ENCODE results near the gene GRAMD2B. TPM values are rescaled to one million over a fixed set of nuclear protein-coding genes. Genes with fewer than 3 reads are reported as not detected.

GRAMD2B gene
- total and polyA plus RNA-seq, 9 donors = 19.2 to 99.0 (median 32.2) TPM

DNA sequence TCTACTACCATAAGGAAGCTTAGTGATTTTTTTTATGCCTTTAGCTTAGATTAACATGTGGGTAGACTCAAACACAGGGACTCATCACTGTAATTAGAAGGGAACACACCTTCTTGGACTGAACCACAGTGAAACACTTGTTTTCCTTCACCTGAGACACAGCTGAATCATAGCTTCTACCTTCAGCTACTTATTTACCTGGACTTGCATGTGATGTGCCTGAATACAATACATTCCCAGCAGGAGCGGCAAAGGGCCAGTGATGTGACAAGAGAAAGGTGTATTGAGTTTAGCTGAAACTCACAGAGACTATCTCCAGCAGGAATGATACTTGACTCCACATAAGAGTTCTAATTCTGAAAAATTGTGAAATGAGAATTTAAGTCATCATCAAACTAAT lies 37.8 kb downstream of the GRAMD2B start:
- TF ChIP-seq POLR2A (IDR thresholded peaks at IDR 0.05) (no peak), EP300 (IDR thresholded peaks at IDR 0.05) (no peak)
- TF ChIP-seq, protein P1, sequence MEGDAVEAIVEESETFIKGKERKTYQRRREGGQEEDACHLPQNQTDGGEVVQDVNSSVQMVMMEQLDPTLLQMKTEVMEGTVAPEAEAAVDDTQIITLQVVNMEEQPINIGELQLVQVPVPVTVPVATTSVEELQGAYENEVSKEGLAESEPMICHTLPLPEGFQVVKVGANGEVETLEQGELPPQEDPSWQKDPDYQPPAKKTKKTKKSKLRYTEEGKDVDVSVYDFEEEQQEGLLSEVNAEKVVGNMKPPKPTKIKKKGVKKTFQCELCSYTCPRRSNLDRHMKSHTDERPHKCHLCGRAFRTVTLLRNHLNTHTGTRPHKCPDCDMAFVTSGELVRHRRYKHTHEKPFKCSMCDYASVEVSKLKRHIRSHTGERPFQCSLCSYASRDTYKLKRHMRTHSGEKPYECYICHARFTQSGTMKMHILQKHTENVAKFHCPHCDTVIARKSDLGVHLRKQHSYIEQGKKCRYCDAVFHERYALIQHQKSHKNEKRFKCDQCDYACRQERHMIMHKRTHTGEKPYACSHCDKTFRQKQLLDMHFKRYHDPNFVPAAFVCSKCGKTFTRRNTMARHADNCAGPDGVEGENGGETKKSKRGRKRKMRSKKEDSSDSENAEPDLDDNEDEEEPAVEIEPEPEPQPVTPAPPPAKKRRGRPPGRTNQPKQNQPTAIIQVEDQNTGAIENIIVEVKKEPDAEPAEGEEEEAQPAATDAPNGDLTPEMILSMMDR (IDR thresholded peaks at IDR 0.05) = no peak
- H3K27ac ChIP-seq = no peak overlapping the region

DNA sequence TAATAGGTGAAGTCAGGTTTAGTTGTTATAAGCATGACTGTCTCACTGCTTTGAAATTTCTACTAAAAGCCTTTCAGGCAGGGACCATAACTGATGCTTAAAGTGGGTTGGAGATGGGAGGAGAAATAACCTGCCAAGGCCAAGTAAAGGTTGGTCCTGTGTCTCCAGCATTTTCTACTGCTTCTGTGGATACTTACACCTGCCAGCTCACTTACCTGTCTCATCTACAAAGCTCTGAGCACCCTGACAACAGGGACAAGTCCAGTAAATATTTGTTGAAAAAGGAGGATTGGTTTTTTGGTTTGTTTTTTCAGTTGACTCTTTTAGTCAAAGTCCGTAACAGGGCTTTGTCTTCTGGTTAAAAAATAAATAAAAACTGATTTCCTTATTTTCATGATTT lies 38.6 kb downstream of the GRAMD2B start:
- Histone ChIP-seq H3K27me3 (no peaks in the 10 kb centered on the region), H3K4me3 (no peak overlapping the region), H3K36me3 (no peaks in the 10 kb centered on the region), H3K27ac (no peak overlapping the region), H3K9me3 (no peaks in the 10 kb centered on the region), H3K4me1 (ENCODE audit: insufficient read depth) (peaks cover 8% of the 10 kb centered on the region)
- 10 to 21% (median 13%) methylated on average over 1 of the region's 1 CpG for WGBS, 3 donors
- intact Hi-C loops (cut with DNase I) = no loop called here
- DNase-seq = no peak
- TF ChIP-seq POLR2A (IDR thresholded peaks at IDR 0.05) = no peak
- TF ChIP-seq, protein P1 (IDR thresholded peaks at IDR 0.05) = no peak
- TF ChIP-seq EP300 (IDR thresholded peaks at IDR 0.05) = no peak

More for the DNA sequence above, 37.8 kb downstream of the GRAMD2B start:
- Histone ChIP-seq H3K27me3 (no peaks in the 10 kb centered on the region), H3K4me3 (no peak overlapping the region), H3K9me3 (no peaks in the 10 kb centered on the region), H3K4me1 (ENCODE audit: insufficient read depth) (peaks cover 8% of the 10 kb centered on the region), H3K36me3 (no peaks in the 10 kb centered on the region)
- intact Hi-C loops (cut with DNase I) = no loop called here
- no peak for DNase-seq
- WGBS, 3 donors = 94 to 98% (median 97%) methylated on average over 1 of the region's 1 CpG

DNA sequence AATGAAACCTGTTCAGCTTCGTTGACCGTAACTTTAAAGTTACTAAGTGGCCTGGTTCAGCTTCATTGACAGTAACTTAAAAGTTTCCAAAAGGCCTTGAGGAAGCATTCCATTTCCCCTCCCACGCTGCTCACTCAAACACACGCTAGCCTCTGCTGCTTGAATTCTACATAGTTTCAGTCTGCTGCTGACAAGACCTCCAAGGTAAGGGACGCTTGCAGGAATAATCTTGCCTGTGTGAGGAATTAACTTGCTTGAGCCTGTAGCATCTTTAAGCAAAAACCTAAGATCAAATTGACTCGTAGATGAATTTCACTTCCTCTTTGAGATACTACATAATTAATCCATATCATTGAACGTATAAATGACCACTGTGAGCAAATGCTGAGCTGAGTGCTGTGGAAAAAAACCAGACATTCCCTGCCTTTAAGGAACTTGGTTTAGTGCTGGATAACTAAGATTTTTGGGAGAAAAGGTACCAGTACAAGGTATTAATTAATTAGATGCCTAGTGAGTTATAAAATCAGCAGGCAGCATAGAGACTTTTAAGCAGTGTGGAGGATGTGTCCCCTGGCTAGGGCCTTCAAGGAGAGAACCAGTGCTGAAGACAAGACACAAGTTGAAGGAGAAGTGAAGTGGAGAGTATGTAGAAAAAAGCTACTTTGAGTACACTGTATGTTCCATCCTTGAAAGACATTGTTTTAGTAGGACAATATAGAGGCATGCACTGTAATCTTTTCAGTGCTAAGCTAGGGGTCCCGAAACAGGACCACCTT lies 39.2 kb downstream of the GRAMD2B start:
- no peak overlapping the region for H3K4me3 ChIP-seq
- no peaks in the 10 kb centered on the region for H3K9me3 ChIP-seq
- intact Hi-C loops (cut with DNase I) = no loop called here
- no peaks in the 10 kb centered on the region for H3K27me3 ChIP-seq
- WGBS, 3 donors = 16 to 26% (median 16%) methylated on average over 8 of the region's 8 CpGs
- peak in 4 of 5 donors; percentile 45 to 59 (median 52) for DNase-seq
- TF ChIP-seq, protein P1 (IDR thresholded peaks at IDR 0.05) = no peak
- no peak for TF ChIP-seq POLR2A (IDR thresholded peaks at IDR 0.05)
- peak overlapping the region in 1 of 2 donors; percentile 18 for H3K27ac ChIP-seq
- H3K36me3 ChIP-seq = no peaks in the 10 kb centered on the region
- H3K4me1 ChIP-seq (ENCODE audit: insufficient read depth) = peaks cover 9% of the 10 kb centered on the region

DNA sequence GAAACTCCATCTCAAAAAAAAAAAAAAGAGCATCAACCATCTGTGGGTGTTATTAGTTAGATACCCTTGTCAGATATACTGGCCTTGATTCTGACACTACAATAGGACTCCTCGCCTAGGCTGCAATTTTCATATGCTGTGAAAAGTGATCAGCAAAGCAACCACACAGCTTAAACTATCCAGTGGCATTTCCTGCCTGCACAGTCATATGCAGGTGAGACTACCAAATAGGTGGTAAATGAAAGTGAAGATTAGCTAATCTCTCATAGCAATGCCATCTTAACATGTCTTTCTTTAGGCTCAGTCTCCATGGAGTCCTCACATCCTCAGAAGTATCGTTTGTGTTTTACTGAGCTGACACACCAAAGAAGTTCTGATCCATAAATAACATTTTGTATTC lies 40.8 kb downstream of the GRAMD2B start:
- DNase-seq = no peak
- no peak overlapping the region for H3K4me3 ChIP-seq
- H3K36me3 ChIP-seq = no peaks in the 10 kb centered on the region
- no peak for TF ChIP-seq POLR2A (IDR thresholded peaks at IDR 0.05)
- TF ChIP-seq, protein P1 (IDR thresholded peaks at IDR 0.05) = no peak
- no peak overlapping the region for H3K27ac ChIP-seq
- H3K4me1 ChIP-seq (ENCODE audit: insufficient read depth) = peaks cover 7% of the 10 kb centered on the region
- H3K27me3 ChIP-seq = no peaks in the 10 kb centered on the region
- 95 to 99% (median 97%) methylated on average over 2 of the region's 2 CpGs for WGBS, 3 donors
- no peaks in the 10 kb centered on the region for H3K9me3 ChIP-seq
- intact Hi-C loops (cut with DNase I) = no loop called here
